ENCODE measurements around the gene GPR156.
"Not testable (repeated sequence)": the region's sequence is repeated elsewhere in the genome, so short reads cannot be mapped to it uniquely, and the experiment has no call there.

Gene GPR156

GRCh38 chr3:120272286-120272685 is 12.7 kb downstream of the GPR156 start:
- DNase-seq: no peak

- DNase-seq: no peak
These were observed 19.0 kb downstream of the GPR156 start for GRCh38 chr3:120265989-120266388.

- DNase-seq: no peak
These were observed 20.1 kb downstream of the GPR156 start for GRCh38 chr3:120264963-120265362.

- no peak for DNase-seq
These were observed 21.2 kb downstream of the GPR156 start for GRCh38 chr3:120263792-120264191.

GRCh38 chr3:120258009-120258408 is 27.0 kb downstream of the GPR156 start:
- DNase-seq: no peak

- peak in 1 of 3 experiments; percentile 47 for DNase-seq
These were observed 39.6 kb downstream of the GPR156 start for GRCh38 chr3:120245386-120245785.

- DNase-seq: peak in 2 of 3 experiments; percentile 31 to 70
These were observed 40.2 kb downstream of the GPR156 start for GRCh38 chr3:120244834-120245225.

- DNase-seq: no peak
These were observed 45.4 kb downstream of the GPR156 start for GRCh38 chr3:120239644-120240043.

GRCh38 chr3:120227710-120228347 is 57.2 kb downstream of the GPR156 start:
- DNase-seq: no peak

- DNase-seq: no peak
These were observed 60.8 kb downstream of the GPR156 start for GRCh38 chr3:120224237-120224636.

- DNase-seq: no peak
These were observed 66.0 kb downstream of the GPR156 start for GRCh38 chr3:120218981-120219380.

- not testable (repeated sequence) for DNase-seq
These were observed 68.4 kb downstream of the GPR156 start for GRCh38 chr3:120216633-120217032.

- peak in 1 of 3 experiments; percentile 34 for DNase-seq
These were observed 70.8 kb downstream of the GPR156 start for GRCh38 chr3:120214176-120214575.

GRCh38 chr3:120212505-120212904 is 72.5 kb downstream of the GPR156 start:
- DNase-seq: no peak

GRCh38 chr3:120209425-120209824 is 75.6 kb downstream of the GPR156 start:
- DNase-seq: no peak

- DNase-seq: no peak
These were observed 80.7 kb downstream of the GPR156 start for GRCh38 chr3:120204338-120204737.

- DNase-seq: no peak
These were observed 81.4 kb downstream of the GPR156 start for GRCh38 chr3:120203621-120204020.

- DNase-seq: peak in 2 of 3 experiments; percentile 4 to 48
These were observed 82.0 kb downstream of the GPR156 start for GRCh38 chr3:120203016-120203415.

- no peak for DNase-seq
These were observed 82.7 kb downstream of the GPR156 start for GRCh38 chr3:120202363-120202762.

- peak in 1 of 3 experiments; percentile 19 for DNase-seq
These were observed 84.4 kb downstream of the GPR156 start for GRCh38 chr3:120200493-120201235.

GRCh38 chr3:120198305-120198878 is 86.6 kb downstream of the GPR156 start:
- DNase-seq: peak in 2 of 3 experiments; percentile 23 to 61

- no peak for DNase-seq
These were observed 88.2 kb downstream of the GPR156 start for GRCh38 chr3:120196812-120197211.

GRCh38 chr3:120196333-120196732 is 88.7 kb downstream of the GPR156 start:
- no peak for DNase-seq

GRCh38 chr3:120193554-120193953 is 91.5 kb downstream of the GPR156 start:
- no peak for DNase-seq
